Measurements from ENCODE around the gene MTMR2. TPM values are rescaled to one million over a fixed set of nuclear protein-coding genes. Genes with fewer than 3 reads are reported as not detected.

MTMR2 gene
- total RNA-seq, 1 experiment from 2014 or later, result 44.2 TPM

GRCh38 chr11:95925011-95925410 lies 1.1 kb upstream of the MTMR2 start:
- Histone ChIP-seq H3K4me3 (peak overlapping the region; percentile 80), H3K27me3 (replicated peaks) (no peaks in the 10 kb centered on the region), H3K36me3 (peaks cover 4% of the 10 kb centered on the region; the same call in 1 of the 2 replicates), H3K9me3 (replicated peaks) (no peaks in the 10 kb centered on the region), H3K27ac (peak overlapping the region; percentile 90), H3K4me1 (replicated peaks) (peaks cover 25% of the 10 kb centered on the region)
- DNase-seq (ENCODE audit: low read depth in 1 of 2, low spot score in 2 of 2), result peak in 1 of 2 experiments; percentile 36

DNA sequence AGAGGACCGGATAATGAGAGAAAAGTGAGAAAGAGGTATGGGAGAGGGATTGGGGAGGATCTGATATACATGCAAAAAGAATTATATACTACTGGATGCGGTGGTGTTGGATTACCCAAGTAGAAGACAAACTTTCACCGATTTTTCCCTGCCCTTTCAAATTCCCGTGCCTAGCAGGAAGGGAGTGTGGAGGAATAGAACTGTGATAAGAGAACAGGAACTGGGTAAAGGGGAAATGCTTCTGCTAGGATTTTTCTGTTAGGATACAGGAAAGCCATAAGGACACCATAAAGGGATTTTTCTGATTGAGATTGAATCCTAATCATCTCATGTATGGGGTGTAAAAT lies 480 bp upstream of the MTMR2 start:
- Histone ChIP-seq H3K4me3 (peak overlapping the region; percentile 80), H3K9me3 (replicated peaks) (no peaks in the 10 kb centered on the region), H3K27ac (peak overlapping the region; percentile 90), H3K36me3 (peaks cover 4% of the 10 kb centered on the region; the same call in 1 of the 2 replicates), H3K4me1 (replicated peaks) (peaks cover 25% of the 10 kb centered on the region), H3K27me3 (replicated peaks) (no peaks in the 10 kb centered on the region)
- DNase-seq (ENCODE audit: low read depth in 1 of 2, low spot score in 2 of 2), result no peak

DNA sequence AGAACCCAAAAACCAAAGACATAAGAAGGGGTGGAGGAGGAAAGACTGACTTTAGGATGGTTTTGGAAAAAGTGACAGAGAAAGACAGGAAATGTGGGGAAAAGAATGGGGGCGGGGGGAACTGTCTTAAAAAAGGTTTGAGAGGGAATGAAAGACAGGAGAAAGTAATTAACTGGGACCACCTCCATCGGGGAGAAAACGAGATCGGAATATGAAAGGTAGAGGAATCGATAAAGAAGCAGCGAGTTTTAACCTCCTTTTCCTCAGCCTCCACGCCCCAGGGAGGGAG lies 524 bp downstream of the MTMR2 start:
- no peak for DNase-seq (ENCODE audit: low read depth in 1 of 2, low spot score in 2 of 2)
- H3K36me3 ChIP-seq, result peaks cover 4% of the 10 kb centered on the region; the same call in 1 of the 2 replicates
- H3K9me3 ChIP-seq (replicated peaks), result no peaks in the 10 kb centered on the region
- peak overlapping the region; percentile 90 for H3K27ac ChIP-seq
- H3K27me3 ChIP-seq (replicated peaks), result no peaks in the 10 kb centered on the region
- H3K4me3 ChIP-seq, result peak overlapping the region; percentile 80
- peaks cover 25% of the 10 kb centered on the region for H3K4me1 ChIP-seq (replicated peaks)

GRCh38 chr11:95922536-95923438 lies 1.1 kb downstream of the MTMR2 start:
- peaks cover 28% of the 10 kb centered on the region for H3K4me1 ChIP-seq (replicated peaks)
- peak overlapping the region; percentile 80 for H3K4me3 ChIP-seq
- H3K36me3 ChIP-seq, result peaks cover 4% of the 10 kb centered on the region; the same call in 1 of the 2 replicates
- no peaks in the 10 kb centered on the region for H3K9me3 ChIP-seq (replicated peaks)
- DNase-seq (ENCODE audit: low read depth in 1 of 2, low spot score in 2 of 2), result peak in 1 of 2 experiments; percentile 7
- H3K27me3 ChIP-seq (replicated peaks), result no peaks in the 10 kb centered on the region
- H3K27ac ChIP-seq, result peak overlapping the region; percentile 90

DNA sequence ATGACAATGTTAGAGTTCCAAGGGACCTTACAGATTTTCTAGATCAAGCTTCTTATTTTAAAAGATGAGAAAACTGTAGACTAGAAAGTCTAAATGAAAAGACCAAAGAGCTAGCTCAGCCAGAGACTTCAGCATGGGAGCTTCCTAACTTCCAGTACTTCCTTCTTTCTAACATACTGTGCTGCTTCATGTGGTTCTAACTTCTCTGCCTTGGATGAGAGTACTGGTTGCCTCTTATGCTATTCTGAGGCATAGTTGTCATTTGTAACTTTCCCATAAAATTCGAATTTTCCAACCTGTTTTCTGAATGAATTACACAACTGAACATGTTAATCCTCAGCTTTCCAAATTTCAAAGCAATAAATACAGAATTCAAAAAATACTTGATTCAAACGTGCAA lies 1.8 kb downstream of the MTMR2 start:
- no peak for DNase-seq (ENCODE audit: low read depth in 1 of 2, low spot score in 2 of 2)
- peaks cover 34% of the 10 kb centered on the region for H3K4me1 ChIP-seq (replicated peaks)
- no peaks in the 10 kb centered on the region for H3K9me3 ChIP-seq (replicated peaks)
- H3K36me3 ChIP-seq, result peaks cover 4% of the 10 kb centered on the region; the same call in 1 of the 2 replicates
- no peak overlapping the region for H3K27ac ChIP-seq
- H3K27me3 ChIP-seq (replicated peaks), result no peaks in the 10 kb centered on the region
- no peak overlapping the region for H3K4me3 ChIP-seq

DNA sequence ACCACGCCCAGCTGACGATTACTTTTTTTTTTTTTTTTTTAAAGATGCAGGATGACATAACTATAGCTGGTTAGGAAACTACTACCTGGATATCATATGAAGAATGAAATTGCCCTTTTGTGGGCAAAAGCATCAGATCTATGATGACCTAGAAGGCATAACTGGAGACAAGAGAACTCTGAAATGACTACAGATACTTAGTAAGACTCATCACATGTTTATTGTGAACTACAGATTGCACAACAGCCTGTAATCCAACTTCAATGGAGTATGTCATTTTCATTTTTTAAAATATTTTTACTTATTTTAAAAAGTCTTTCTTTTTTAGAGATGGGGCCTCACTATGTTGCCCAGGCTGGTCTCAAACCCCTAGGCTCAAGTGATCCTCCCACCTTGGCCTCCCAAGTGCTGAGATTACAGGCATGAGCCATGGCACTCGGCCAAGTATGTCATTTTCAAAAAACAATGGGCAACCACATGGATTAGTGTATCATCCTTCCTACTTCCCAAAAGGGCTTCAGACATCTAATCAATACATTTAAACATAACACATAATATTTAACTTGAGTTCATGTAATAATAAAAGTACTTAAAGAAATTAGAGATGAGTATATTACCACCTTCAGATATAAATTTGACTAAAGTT lies 3.3 kb downstream of the MTMR2 start:
- peaks cover 27% of the 10 kb centered on the region for H3K4me1 ChIP-seq (replicated peaks)
- H3K27me3 ChIP-seq (replicated peaks), result no peaks in the 10 kb centered on the region
- no peak overlapping the region for H3K27ac ChIP-seq
- no peak for DNase-seq (ENCODE audit: low read depth in 1 of 2, low spot score in 2 of 2)
- H3K9me3 ChIP-seq (replicated peaks), result no peaks in the 10 kb centered on the region
- H3K4me3 ChIP-seq, result no peak overlapping the region
- H3K36me3 ChIP-seq, result peaks cover 4% of the 10 kb centered on the region; the same call in 1 of the 2 replicates

- H3K9me3 ChIP-seq (replicated peaks), result no peaks in the 10 kb centered on the region
Measured at GRCh38 chr11:95919514-95919913, 4.4 kb downstream of the MTMR2 start.

GRCh38 chr11:95918720-95919119 lies 5.2 kb downstream of the MTMR2 start:
- no peak overlapping the region for H3K27ac ChIP-seq
- DNase-seq (ENCODE audit: low read depth in 1 of 2, low spot score in 2 of 2), result no peak
- no peaks in the 10 kb centered on the region for H3K9me3 ChIP-seq (replicated peaks)
- peaks cover 3% of the 10 kb centered on the region; the same call in 1 of the 2 replicates for H3K36me3 ChIP-seq
- H3K4me1 ChIP-seq (replicated peaks), result peaks cover 18% of the 10 kb centered on the region
- no peak overlapping the region for H3K4me3 ChIP-seq
- H3K27me3 ChIP-seq (replicated peaks), result no peaks in the 10 kb centered on the region

More at GRCh38 chr11:95919514-95919913, 4.4 kb downstream of the MTMR2 start:
- DNase-seq (ENCODE audit: low read depth in 1 of 2, low spot score in 2 of 2), result no peak
- H3K36me3 ChIP-seq, result peaks cover 4% of the 10 kb centered on the region; the same call in 1 of the 2 replicates
- no peaks in the 10 kb centered on the region for H3K27me3 ChIP-seq (replicated peaks)
- H3K4me3 ChIP-seq, result no peak overlapping the region
- H3K27ac ChIP-seq, result no peak overlapping the region
- peaks cover 18% of the 10 kb centered on the region for H3K4me1 ChIP-seq (replicated peaks)

- Histone ChIP-seq H3K36me3 (no peaks in the 10 kb centered on the region), H3K27ac (no peak overlapping the region), H3K27me3 (replicated peaks) (no peaks in the 10 kb centered on the region), H3K4me3 (no peak overlapping the region), H3K4me1 (replicated peaks) (peaks cover 25% of the 10 kb centered on the region), H3K9me3 (replicated peaks) (no peaks in the 10 kb centered on the region)
- no peak for DNase-seq (ENCODE audit: low read depth in 1 of 2, low spot score in 2 of 2)
Measured at GRCh38 chr11:95918056-95918455, 5.9 kb downstream of the MTMR2 start.

- Histone ChIP-seq H3K27ac (peak overlapping the region; percentile 42; the same call in 1 of the 2 replicates), H3K36me3 (no peaks in the 10 kb centered on the region), H3K4me3 (no peak overlapping the region), H3K9me3 (replicated peaks) (no peaks in the 10 kb centered on the region), H3K27me3 (replicated peaks) (no peaks in the 10 kb centered on the region), H3K4me1 (replicated peaks) (peaks cover 26% of the 10 kb centered on the region)
- peak in 1 of 2 experiments; percentile 42 for DNase-seq (ENCODE audit: low read depth in 1 of 2, low spot score in 2 of 2)
Measured at GRCh38 chr11:95917193-95918036, 6.5 kb downstream of the MTMR2 start.

- Histone ChIP-seq H3K4me3 (no peak overlapping the region), H3K4me1 (replicated peaks) (peaks cover 23% of the 10 kb centered on the region), H3K36me3 (no peaks in the 10 kb centered on the region), H3K9me3 (replicated peaks) (no peaks in the 10 kb centered on the region), H3K27me3 (replicated peaks) (no peaks in the 10 kb centered on the region), H3K27ac (no peak overlapping the region)
- DNase-seq (ENCODE audit: low read depth in 1 of 2, low spot score in 2 of 2), result no peak
Measured at GRCh38 chr11:95916049-95916448, 7.9 kb downstream of the MTMR2 start.

- H3K4me1 ChIP-seq (replicated peaks), result peaks cover 23% of the 10 kb centered on the region
- H3K27ac ChIP-seq, result no peak overlapping the region
- H3K9me3 ChIP-seq (replicated peaks), result no peaks in the 10 kb centered on the region
- H3K36me3 ChIP-seq, result no peaks in the 10 kb centered on the region
- no peak for DNase-seq (ENCODE audit: low read depth in 1 of 2, low spot score in 2 of 2)
- H3K4me3 ChIP-seq, result no peak overlapping the region
- no peaks in the 10 kb centered on the region for H3K27me3 ChIP-seq (replicated peaks)
Measured at GRCh38 chr11:95915051-95915450, 8.9 kb downstream of the MTMR2 start.

- Histone ChIP-seq H3K9me3 (replicated peaks) (no peaks in the 10 kb centered on the region), H3K4me1 (replicated peaks) (peaks cover 23% of the 10 kb centered on the region), H3K36me3 (no peaks in the 10 kb centered on the region), H3K4me3 (no peak overlapping the region), H3K27me3 (replicated peaks) (no peaks in the 10 kb centered on the region), H3K27ac (no peak overlapping the region)
- DNase-seq (ENCODE audit: low read depth in 1 of 2, low spot score in 2 of 2), result no peak
Measured at GRCh38 chr11:95913830-95914615, 9.9 kb downstream of the MTMR2 start.

Measured in SJSA1 (cell line).